GM19351 (cell line): ENCODE measurements around the gene BIRC6.
"Not testable (repeated sequence)": the region's sequence is repeated elsewhere in the genome, so short reads cannot be mapped to it uniquely, and the experiment has no call there.

Source experiments
- ATAC-seq: cut with Tn5 transposase; IDR thresholded peaks from one replicate; pipeline ENCODE4 v1.9.1; 2021; ENCODE audit warnings: mild to moderate bottlenecking, moderate library complexity; ENCODE audit not compliant: unreplicated experiment

Gene BIRC6, protein sequence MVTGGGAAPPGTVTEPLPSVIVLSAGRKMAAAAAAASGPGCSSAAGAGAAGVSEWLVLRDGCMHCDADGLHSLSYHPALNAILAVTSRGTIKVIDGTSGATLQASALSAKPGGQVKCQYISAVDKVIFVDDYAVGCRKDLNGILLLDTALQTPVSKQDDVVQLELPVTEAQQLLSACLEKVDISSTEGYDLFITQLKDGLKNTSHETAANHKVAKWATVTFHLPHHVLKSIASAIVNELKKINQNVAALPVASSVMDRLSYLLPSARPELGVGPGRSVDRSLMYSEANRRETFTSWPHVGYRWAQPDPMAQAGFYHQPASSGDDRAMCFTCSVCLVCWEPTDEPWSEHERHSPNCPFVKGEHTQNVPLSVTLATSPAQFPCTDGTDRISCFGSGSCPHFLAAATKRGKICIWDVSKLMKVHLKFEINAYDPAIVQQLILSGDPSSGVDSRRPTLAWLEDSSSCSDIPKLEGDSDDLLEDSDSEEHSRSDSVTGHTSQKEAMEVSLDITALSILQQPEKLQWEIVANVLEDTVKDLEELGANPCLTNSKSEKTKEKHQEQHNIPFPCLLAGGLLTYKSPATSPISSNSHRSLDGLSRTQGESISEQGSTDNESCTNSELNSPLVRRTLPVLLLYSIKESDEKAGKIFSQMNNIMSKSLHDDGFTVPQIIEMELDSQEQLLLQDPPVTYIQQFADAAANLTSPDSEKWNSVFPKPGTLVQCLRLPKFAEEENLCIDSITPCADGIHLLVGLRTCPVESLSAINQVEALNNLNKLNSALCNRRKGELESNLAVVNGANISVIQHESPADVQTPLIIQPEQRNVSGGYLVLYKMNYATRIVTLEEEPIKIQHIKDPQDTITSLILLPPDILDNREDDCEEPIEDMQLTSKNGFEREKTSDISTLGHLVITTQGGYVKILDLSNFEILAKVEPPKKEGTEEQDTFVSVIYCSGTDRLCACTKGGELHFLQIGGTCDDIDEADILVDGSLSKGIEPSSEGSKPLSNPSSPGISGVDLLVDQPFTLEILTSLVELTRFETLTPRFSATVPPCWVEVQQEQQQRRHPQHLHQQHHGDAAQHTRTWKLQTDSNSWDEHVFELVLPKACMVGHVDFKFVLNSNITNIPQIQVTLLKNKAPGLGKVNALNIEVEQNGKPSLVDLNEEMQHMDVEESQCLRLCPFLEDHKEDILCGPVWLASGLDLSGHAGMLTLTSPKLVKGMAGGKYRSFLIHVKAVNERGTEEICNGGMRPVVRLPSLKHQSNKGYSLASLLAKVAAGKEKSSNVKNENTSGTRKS (N-terminal part only)

DNA sequence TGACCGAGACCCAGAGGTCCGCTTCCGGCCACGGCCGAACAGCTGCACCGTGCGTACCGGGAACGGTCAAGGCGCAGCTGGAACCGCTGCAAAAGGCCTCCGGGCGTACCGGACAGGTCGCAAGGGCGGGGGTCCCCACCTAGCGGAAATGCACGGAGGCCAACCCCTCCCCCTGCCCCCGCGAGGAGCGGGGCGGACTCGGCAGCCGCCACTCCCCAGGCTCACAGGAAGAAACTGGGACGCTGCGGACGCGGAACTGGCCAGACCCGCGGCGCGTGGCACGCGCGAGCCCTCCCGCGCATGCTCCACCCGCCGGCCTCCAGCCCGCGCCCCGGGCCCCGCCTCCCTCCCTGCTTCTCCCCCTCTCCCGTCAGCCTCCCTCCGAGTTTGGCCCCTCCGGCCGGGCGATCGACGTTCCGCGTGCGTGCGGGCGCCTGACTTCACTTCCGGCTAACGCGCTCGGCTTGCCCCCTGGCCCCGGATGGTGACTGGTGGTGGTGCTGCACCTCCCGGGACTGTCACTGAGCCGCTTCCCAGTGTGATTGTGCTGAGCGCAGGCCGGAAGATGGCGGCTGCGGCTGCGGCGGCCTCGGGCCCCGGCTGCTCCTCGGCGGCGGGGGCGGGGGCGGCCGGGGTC, at the start of gene BIRC6:
Gene BIRC6, plus strand, starts transcription at position 343 of the 637 bp plus-strand sequence. Its CDS starts 139 bp downstream, at position 482.
- ATAC-seq: peak; percentile 82

DNA sequence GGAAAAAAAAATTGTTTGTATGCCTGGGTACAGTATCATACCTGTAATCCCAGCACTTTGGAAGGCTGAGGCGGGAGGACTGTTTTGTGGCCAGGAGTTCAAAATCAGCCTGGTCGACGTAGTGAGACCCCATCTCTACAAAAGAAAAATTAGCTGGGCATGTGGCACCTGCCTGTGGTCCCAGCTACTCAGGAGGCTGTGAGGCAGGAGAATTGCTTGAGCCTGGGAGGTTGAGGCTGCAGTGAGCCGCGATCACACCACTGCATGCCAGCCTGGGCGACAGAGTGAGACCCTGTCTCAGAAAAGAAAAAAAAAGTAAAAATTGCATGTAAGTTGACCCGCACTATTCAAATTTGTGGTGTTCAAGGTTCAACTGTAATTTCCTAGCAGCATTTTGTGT, 46.2 kb upstream of the BIRC6 start:
- no peak for ATAC-seq

DNA sequence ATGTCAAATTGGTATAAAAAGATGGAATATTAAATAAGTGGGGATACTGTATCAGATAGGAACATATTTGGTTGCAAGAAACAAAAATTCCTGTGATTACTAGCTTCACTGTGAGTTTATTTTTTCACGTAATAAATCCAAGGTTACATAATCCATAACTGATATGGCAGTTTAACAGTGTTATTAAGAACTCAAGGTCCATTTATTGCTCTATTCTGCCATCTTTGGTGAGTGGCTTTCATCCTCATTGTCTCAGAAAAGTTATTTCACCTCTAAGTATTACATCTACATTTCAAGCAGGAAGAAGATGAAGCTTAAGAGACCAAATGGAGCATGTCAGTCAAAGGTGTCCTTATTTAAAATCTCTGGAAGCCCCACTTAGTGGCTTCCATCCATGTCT, 41.9 kb upstream of the BIRC6 start:
- no peak for ATAC-seq

DNA sequence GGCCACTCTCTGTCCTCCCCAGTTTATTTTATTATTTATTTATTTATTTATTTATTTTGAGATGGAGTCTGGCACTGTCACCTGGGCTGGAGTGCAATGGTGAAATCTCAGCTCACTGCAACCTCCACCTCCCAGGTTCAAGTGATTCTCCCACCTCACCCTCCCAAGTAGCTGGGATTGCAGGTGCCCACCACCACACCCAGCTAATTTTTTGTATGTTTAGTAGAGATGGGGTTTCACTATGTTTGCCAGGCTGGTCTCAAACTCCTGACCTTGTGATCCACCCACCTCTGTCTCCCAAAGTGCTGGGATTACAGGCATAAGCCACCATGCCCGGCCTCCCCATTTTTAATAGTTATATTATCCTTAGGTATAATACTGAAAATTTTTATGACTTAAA, 28.1 kb upstream of the BIRC6 start:
- not testable (repeated sequence) for ATAC-seq

DNA sequence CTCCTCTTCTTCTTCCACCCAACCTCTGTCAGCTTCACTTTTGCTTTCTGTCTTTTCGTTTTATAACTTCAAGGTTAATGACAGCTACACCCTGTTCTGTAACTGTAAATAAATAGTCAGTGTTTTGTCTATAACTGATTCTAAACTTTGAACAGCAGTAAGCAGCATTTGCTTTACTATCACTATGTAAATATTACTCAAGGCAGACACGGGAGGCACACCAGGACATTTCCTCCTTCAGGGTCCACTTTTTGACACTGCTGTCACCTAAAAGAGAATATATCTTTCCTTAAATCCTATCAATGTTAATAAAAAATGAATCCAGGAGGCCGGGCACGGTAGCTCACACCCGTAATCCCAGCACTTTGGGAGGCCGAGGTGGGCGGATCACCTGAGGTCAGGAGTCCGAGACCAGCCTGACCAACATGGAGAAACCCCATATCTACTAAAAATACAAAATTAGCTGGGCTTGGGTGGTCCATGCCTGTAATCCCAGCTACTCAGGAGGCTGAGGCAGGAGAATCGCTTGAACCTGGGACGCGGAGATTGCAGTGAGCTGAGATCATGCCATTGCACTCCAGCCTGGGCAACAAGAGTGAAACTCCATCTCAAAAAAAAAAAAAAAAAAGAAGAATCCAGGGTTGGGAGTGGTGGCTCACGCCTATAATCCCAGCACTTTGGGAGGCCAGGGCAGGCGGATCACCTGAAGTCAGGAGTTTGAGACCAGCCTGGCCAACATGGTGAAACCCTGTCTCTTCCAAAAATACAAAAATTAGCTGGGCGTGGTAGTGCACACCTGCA, 27.4 kb upstream of the BIRC6 start:
- ATAC-seq: not testable (repeated sequence)

DNA sequence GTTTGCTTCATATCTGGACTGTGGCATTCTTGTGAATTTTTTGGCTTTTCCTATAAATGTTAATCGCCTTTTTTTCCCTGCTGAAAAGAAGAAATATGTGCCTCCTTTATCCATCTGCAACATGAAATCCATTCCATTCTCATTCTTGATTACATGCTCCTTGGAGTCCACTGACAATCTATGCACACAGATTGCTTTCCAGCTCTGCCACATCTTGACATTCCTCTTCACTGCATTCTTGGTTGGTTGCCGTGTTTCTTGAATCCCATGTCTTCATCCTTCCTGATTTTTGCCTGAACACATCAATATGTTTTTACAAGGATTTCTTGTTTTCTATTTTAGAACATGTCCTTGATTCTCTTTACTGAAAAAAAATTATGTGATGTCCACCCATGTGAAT, 26.7 kb upstream of the BIRC6 start:
- ATAC-seq: no peak

- ATAC-seq: no peak
These were observed 14.0 kb upstream of the BIRC6 start for GRCh38 chr2:32342801-32343200.

DNA sequence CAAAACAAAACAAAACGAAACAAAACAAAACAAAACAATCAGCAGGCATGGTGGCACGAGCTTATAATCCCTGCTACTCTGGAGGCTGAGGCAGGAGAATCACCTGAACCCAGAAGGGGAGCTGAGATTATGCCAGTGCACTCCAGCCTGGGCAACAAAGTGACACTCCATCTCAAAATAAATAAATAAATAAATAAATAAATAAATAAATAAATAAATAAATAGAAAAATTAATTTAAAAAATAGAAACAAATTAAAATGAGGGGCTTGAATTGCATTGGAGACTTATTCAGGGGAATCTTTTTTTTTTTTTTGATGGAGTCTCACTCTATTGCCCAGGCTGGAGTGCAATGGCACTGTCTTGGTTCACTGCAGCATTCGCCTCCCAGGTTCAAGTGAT, 6.0 kb upstream of the BIRC6 start:
- ATAC-seq: not testable (repeated sequence)

GRCh38 chr2:32355976-32356680, 695 bp upstream of the BIRC6 start:
- no peak for ATAC-seq

GRCh38 chr2:32357318-32358110, 691 bp downstream of the BIRC6 start:
- peak; percentile 13 for ATAC-seq

DNA sequence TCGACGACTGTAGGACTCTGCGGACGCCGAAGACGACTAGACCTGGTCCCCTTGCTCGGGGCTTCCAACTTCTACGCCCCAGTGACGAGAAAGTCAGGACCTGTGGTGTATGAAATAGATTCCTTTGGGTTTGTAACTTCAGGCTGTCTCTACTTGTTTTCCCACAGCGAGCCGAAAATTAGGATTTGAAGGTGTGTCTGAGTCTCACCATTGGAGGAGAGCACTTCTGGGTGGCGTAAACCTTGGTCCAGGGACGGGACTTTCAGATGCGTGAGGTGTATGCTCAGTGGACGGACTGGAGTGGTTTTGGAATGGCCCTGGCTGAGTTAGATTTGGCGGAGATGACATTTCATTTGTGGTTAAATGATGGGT, 1.3 kb downstream of the BIRC6 start:
- no peak for ATAC-seq

- no peak for ATAC-seq
These were observed 3.6 kb downstream of the BIRC6 start for GRCh38 chr2:32360416-32360815.

GRCh38 chr2:32362997-32363396, 6.2 kb downstream of the BIRC6 start:
- not testable (repeated sequence) for ATAC-seq

DNA sequence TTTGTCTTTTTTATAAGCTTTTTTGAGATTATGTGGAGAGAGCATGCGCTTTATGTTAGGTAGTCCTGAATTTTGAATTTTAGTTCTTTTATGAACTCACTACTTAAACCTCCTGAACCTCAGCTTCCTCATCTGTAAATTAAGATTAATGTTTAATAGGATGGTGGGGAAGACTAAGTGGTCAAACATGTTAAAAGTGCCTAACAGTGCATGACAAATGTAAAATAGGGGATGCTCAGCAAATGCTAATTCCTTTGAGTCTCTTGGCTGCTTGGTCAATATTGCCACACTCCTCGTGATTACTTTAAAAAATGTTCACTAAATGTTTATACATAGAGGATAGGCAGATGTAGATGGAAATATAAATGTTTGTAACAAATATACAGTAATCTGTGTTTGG, 6.8 kb downstream of the BIRC6 start:
- ATAC-seq: no peak

DNA sequence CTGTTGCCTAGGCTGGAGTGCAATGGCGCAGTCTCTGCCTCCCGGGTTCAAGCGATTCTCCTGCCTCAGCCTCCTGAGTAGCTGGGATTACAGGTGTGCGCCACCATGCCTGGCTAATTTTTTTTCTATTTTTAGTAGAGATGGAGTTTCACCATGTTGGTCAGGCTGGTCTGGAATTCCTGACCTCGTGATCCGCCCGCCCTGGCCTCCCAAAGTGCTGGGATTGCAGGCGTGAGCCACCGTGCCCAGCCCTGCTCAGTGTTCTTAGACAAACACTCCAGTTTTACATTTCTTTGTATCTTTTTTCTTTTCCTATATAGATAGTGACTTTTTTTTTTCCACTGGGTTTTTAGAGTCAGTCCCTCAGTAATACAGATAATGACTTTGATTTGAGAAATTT, 7.5 kb downstream of the BIRC6 start:
- not testable (repeated sequence) for ATAC-seq

GRCh38 chr2:32365679-32366078, 8.9 kb downstream of the BIRC6 start:
- ATAC-seq: not testable (repeated sequence)

- ATAC-seq: no peak
These were observed 9.8 kb downstream of the BIRC6 start for GRCh38 chr2:32366595-32366994.

DNA sequence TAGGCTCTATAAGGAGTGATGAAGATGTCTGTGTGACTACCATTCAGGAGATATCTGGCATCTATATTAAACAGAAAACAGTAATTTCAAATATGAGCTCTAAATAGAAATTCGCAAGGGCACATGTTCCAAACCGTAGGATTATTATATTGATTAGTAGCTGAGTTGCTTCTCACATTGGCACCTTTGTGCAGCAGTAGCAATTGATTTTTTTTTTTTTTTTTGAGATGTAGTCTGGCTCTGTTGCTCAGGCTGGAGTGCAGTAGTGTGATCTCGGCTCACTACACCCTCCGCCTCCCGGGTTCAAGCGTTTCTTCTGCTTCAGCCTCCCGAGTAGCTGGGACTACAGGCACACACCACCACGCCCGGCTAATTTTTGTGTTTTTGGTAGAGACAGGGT, 12.4 kb downstream of the BIRC6 start:
- ATAC-seq: no peak
